ENCODE results near the gene ZNF12. TPM values are rescaled to one million over a fixed set of nuclear protein-coding genes. Genes with fewer than 3 reads are reported as not detected.

Gene ZNF12
- total RNA-seq, 1 donor from 2014 or later: 36.6 TPM

DNA sequence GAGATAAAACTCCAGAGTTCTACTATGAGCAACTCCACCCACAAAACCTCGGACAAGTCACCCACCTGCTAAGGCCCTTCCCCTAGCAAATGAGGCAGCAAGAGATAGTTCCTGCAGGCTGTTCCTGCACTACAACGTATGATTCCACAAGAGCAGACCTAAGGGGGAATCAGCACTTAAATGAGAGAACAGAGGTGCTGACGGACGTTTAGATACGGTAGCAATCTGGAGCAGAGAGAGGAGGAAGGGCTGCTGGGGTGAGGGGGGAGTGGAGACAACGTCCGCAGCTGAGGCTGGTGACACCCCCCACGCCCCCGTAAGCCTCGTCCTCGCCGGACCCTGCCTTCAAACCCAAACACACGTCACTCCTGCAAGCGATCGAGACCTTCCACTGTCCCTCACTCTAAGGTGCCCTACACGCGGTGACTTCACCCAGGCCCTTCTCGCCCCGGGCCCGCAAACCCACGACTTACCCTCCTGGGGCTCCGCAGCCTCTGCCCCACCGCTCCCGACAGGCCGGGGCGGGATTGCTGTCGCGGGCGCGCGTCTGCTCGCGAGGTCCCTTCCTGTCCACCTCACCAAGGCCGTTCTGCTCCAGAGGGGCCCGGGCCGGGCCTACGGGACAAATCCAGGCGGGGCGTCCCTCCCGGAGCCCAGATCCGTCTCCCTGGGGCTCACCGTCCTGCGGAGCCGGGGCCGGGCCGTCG lies 635 bp downstream of the ZNF12 start:
- peak; percentile 52 for DNase-seq (ENCODE audit: low spot score)
- peaks cover 41% of the 10 kb centered on the region for H3K36me3 Mint-ChIP-seq
- H3K36me3 ChIP-seq: peaks cover 17% of the 10 kb centered on the region
- no peaks in the 10 kb centered on the region for H3K9me3 ChIP-seq (ENCODE audit: low read depth)
- peaks cover 9% of the 10 kb centered on the region for H3F3A ChIP-seq (ENCODE audit: low read depth)
- peaks cover 3% of the 10 kb centered on the region for H3K4me1 Mint-ChIP-seq
- peaks cover 48% of the 10 kb centered on the region for H3K79me2 ChIP-seq (ENCODE audit: low read depth)
- H2AFZ ChIP-seq (replicated peaks): no peak overlapping the region
- peaks cover 9% of the 10 kb centered on the region for H3K4me1 ChIP-seq
- H4K20me1 ChIP-seq (ENCODE audit: low read depth): peaks cover 7% of the 10 kb centered on the region
- peaks cover 59% of the 10 kb centered on the region for H3K9me3 Mint-ChIP-seq
- peak overlapping the region; percentile 95 for H3K9ac ChIP-seq
- H3K4me2 ChIP-seq: peak overlapping the region; percentile 96
- H3K27ac Mint-ChIP-seq: peak overlapping the region; percentile 15
- peak overlapping the region; percentile 2 for H3K27ac ChIP-seq
- TF ChIP-seq, protein P1, sequence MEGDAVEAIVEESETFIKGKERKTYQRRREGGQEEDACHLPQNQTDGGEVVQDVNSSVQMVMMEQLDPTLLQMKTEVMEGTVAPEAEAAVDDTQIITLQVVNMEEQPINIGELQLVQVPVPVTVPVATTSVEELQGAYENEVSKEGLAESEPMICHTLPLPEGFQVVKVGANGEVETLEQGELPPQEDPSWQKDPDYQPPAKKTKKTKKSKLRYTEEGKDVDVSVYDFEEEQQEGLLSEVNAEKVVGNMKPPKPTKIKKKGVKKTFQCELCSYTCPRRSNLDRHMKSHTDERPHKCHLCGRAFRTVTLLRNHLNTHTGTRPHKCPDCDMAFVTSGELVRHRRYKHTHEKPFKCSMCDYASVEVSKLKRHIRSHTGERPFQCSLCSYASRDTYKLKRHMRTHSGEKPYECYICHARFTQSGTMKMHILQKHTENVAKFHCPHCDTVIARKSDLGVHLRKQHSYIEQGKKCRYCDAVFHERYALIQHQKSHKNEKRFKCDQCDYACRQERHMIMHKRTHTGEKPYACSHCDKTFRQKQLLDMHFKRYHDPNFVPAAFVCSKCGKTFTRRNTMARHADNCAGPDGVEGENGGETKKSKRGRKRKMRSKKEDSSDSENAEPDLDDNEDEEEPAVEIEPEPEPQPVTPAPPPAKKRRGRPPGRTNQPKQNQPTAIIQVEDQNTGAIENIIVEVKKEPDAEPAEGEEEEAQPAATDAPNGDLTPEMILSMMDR (IDR thresholded peaks at IDR 0.05): no peak
- no peak for TF ChIP-seq EZH2phosphoT487 (IDR thresholded peaks at IDR 0.05)
- no peak for TF ChIP-seq EZH2 (IDR thresholded peaks at IDR 0.05)
- H3K27me3 Mint-ChIP-seq (ENCODE audit: insufficient read depth, low read depth): peaks cover 13% of the 10 kb centered on the region
- H3K27me3 ChIP-seq: peaks cover 4% of the 10 kb centered on the region
- H3K4me3 ChIP-seq: peak overlapping the region; percentile 82
- peak overlapping the region; percentile 91 for H3K4me3 Mint-ChIP-seq

DNA sequence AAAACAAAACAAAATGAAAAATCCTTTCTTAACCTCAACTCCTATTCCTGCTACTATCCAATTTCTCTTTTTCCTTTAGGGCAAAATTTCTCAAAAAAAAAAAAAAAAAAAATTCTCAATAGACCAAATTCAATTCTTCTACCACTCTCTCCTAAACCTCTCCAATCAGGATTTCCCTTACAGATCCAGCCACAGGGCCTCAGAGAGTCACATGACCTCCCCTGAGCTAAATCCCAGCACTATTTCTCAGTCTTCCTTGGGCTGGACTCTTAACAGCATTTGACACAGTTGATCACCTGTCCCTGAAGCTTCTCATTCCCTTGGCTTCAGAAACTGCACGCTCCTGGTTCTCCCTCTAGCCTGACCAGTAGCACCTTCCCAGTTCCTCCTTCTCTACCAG lies 4.9 kb downstream of the ZNF12 start:
- Mint-ChIP-seq H3K36me3 (peaks cover 48% of the 10 kb centered on the region), H3K4me1 (peaks cover 3% of the 10 kb centered on the region), H3K27ac (no peak overlapping the region), H3K4me3 (no peak overlapping the region), H3K9me3 (peaks cover 66% of the 10 kb centered on the region), H3K27me3 (ENCODE audit: insufficient read depth, low read depth) (peaks cover 9% of the 10 kb centered on the region)
- DNase-seq (ENCODE audit: low spot score): no peak
- Histone ChIP-seq H4K20me1 (ENCODE audit: low read depth) (peaks cover 7% of the 10 kb centered on the region), H3K4me2 (no peak overlapping the region), H3K36me3 (peaks cover 54% of the 10 kb centered on the region), H3K79me2 (ENCODE audit: low read depth) (peaks cover 81% of the 10 kb centered on the region), H3K27ac (no peak overlapping the region), H3K4me1 (peaks cover 9% of the 10 kb centered on the region), H3K4me3 (no peak overlapping the region), H3K27me3 (no peaks in the 10 kb centered on the region), H3F3A (ENCODE audit: low read depth) (peaks cover under 1% of the 10 kb centered on the region), H3K9ac (no peak overlapping the region), H3K9me3 (ENCODE audit: low read depth) (peaks cover 14% of the 10 kb centered on the region), H2AFZ (replicated peaks) (no peak overlapping the region)
- TF ChIP-seq, protein P1 (IDR thresholded peaks at IDR 0.05): no peak
- TF ChIP-seq EZH2phosphoT487 (IDR thresholded peaks at IDR 0.05): no peak
- no peak for TF ChIP-seq EZH2 (IDR thresholded peaks at IDR 0.05)

DNA sequence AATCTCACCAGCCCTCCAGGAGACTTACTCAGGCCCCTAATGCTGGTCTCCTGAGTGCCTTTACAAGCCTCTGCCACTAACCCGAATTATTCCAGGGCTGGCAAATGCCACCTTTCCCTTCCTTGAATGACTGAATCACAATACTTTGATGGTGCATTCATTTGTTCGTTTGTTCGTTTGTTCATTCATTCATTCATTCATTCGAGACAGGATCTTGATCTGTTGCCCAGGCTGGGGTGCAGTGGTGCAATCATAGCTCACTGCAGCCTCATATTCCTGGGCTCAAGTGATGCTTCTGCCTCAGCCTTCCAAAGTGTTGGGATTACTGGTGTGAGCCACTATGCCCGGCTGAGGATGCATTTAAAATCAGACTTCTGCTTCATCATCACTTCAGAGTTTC lies 6.0 kb downstream of the ZNF12 start:
- H3K27ac ChIP-seq: no peak overlapping the region
- no peaks in the 10 kb centered on the region for H3K27me3 ChIP-seq
- Mint-ChIP-seq H3K4me1 (peaks cover 2% of the 10 kb centered on the region), H3K27me3 (ENCODE audit: insufficient read depth, low read depth) (peaks cover 7% of the 10 kb centered on the region), H3K27ac (no peak overlapping the region), H3K36me3 (peaks cover 48% of the 10 kb centered on the region), H3K4me3 (no peak overlapping the region), H3K9me3 (peaks cover 62% of the 10 kb centered on the region)
- H3K4me3 ChIP-seq: no peak overlapping the region
- peaks cover 72% of the 10 kb centered on the region for H3K79me2 ChIP-seq (ENCODE audit: low read depth)
- peaks cover 24% of the 10 kb centered on the region for H3K9me3 ChIP-seq (ENCODE audit: low read depth)
- TF ChIP-seq EZH2phosphoT487 (IDR thresholded peaks at IDR 0.05) (no peak), EZH2 (IDR thresholded peaks at IDR 0.05) (no peak)
- TF ChIP-seq, protein P1 (IDR thresholded peaks at IDR 0.05): no peak
- no peak for DNase-seq (ENCODE audit: low spot score)
- no peak overlapping the region for H3K9ac ChIP-seq
- no peak overlapping the region for H2AFZ ChIP-seq (replicated peaks)
- H4K20me1 ChIP-seq (ENCODE audit: low read depth): peaks cover 1% of the 10 kb centered on the region
- peaks cover 8% of the 10 kb centered on the region for H3K4me1 ChIP-seq
- no peak overlapping the region for H3K4me2 ChIP-seq
- no peaks in the 10 kb centered on the region for H3F3A ChIP-seq (ENCODE audit: low read depth)
- peaks cover 65% of the 10 kb centered on the region for H3K36me3 ChIP-seq
